Activated T-helper 17 cell treated with anti-CD3 and anti-CD28 coated beads, Interleukin-2, amount 50 U/mL, for 72 hours (primary cell): ENCODE measurements around the gene SYNGR3. TPM values are rescaled to one million over a fixed set of nuclear protein-coding genes. Genes with fewer than 3 reads are reported as not detected.
A peak's percentile ranks its signal among the peaks of the same experiment; 100 is the strongest.

Experiments used
- ATAC-seq: fragments of 150-1000 bp; cut with Tn5 transposase; replicated peaks from 2 replicates; pipeline ENCODE4 v1.10.0; 2021; ENCODE audit warnings: mild to moderate bottlenecking, moderate library complexity
- H3K27ac Mint-ChIP-seq: one replicate; pipeline ENCODE4 v1.8.0; 2022; ENCODE audit warnings: mixed read lengths
- H3K27me3 Mint-ChIP-seq: one replicate; pipeline ENCODE4 v1.8.0; 2022; ENCODE audit warnings: mixed read lengths
- H3K36me3 Mint-ChIP-seq: one replicate; pipeline ENCODE4 v1.8.0; 2022; ENCODE audit warnings: low read depth, mild to moderate bottlenecking, mixed read lengths
- H3K4me1 Mint-ChIP-seq: one replicate; pipeline ENCODE4 v1.8.0; 2022; ENCODE audit warnings: mixed read lengths
- H3K4me3 Mint-ChIP-seq: one replicate; pipeline ENCODE4 v1.8.0; 2022; ENCODE audit warnings: mild to moderate bottlenecking, mixed read lengths
- H3K9me3 Mint-ChIP-seq: one replicate; pipeline ENCODE4 v1.8.0; 2022; ENCODE audit warnings: mixed read lengths
- total RNA-seq, 2 donors: library from RNA; stranded (reverse); gene quantifications; one replicate each; pipeline ENCODE4 v1.2.3, GENCODE V29; 2022

Gene SYNGR3
- total RNA-seq, 2 donors from 2014 or later = 5.9 to 7.9 TPM

GRCh38 chr16:2015117-2015946, 25.6 kb downstream of the SYNGR3 start:
- Mint-ChIP-seq H3K9me3 (no peaks in the 10 kb centered on the region), H3K27me3 (peaks cover 4% of the 10 kb centered on the region), H3K4me1 (no peaks in the 10 kb centered on the region), H3K27ac (no peak overlapping the region), H3K4me3 (no peak overlapping the region), H3K36me3 (no peaks in the 10 kb centered on the region)
- ATAC-seq = no peak

GRCh38 chr16:2015947-2016208, 26.1 kb downstream of the SYNGR3 start:
- no peaks in the 10 kb centered on the region for H3K4me1 Mint-ChIP-seq
- H3K27me3 Mint-ChIP-seq = peaks cover 4% of the 10 kb centered on the region
- H3K36me3 Mint-ChIP-seq = no peaks in the 10 kb centered on the region
- no peak for ATAC-seq
- H3K9me3 Mint-ChIP-seq = no peaks in the 10 kb centered on the region
- no peak overlapping the region for H3K4me3 Mint-ChIP-seq
- no peak overlapping the region for H3K27ac Mint-ChIP-seq

GRCh38 chr16:2016407-2016922, 26.7 kb downstream of the SYNGR3 start:
- Mint-ChIP-seq H3K9me3 (no peaks in the 10 kb centered on the region), H3K27me3 (peaks cover 4% of the 10 kb centered on the region), H3K4me1 (no peaks in the 10 kb centered on the region), H3K4me3 (no peak overlapping the region), H3K36me3 (no peaks in the 10 kb centered on the region), H3K27ac (no peak overlapping the region)
- no peak for ATAC-seq

DNA sequence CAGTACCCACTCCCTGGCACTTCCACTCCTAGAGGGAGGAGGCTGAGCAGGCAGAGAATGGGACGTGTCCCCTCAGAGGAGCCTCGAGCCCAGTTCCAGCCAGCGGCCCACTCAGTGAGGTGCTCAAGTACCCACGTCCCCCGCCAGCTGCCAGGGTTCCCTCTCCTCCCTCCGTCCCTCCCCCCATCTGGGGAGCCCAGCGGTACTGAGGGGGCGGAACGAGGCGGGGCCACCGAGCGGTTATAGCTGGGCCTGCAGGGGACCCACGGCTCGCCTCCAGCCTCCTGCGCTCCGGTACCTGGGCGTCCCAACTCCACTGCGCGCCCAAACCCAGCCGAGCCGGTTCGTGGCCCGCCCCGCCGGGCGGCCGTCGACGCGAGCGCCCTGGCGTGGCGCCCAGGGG, 29.7 kb downstream of the SYNGR3 start, which contains the start of gene NPW:
TSS of gene NPW (plus strand) at position 268 of the 403 bp plus-strand sequence.
- Mint-ChIP-seq H3K4me3 (peak within 1 kb of the TSS; percentile 19), H3K4me1 (no peaks in the 10 kb centered on the region), H3K27ac (no peak within 1 kb of the TSS)

DNA sequence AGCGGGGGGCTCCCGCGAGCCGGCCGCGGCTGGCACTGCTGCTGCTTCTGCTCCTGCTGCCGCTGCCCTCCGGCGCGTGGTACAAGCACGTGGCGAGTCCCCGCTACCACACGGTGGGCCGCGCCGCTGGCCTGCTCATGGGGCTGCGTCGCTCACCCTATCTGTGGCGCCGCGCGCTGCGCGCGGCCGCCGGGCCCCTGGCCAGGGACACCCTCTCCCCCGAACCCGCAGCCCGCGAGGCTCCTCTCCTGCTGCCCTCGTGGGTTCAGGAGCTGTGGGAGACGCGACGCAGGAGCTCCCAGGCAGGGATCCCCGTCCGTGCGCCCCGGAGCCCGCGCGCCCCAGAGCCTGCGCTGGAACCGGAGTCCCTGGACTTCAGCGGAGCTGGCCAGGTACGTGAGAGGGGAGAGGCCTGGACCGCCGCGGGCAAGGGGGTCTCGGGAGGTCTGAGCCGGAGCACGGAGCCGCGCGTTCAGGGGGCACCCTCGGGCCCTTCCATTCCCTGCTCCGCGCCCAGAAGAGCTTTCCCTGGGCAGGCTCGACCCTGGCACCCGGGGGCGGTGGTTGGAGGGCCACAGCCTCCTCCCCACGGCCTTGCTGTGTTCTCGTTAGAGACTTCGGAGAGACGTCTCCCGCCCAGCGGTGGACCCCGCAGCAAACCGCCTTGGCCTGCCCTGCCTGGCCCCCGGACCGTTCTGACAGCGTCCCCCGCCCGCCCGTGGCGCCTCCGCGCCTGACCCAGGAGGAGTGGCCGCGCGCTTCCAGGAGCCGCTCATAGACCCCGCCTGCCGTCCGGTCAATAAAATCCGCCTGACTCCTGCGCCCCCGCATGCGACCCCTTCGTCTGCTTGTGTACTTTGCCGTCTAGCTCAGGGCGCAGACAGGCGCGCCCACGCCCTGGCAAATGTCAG, 30.4 kb downstream of the SYNGR3 start:
- Mint-ChIP-seq H3K27ac (no peak overlapping the region), H3K4me3 (peak overlapping the region; percentile 19), H3K4me1 (no peaks in the 10 kb centered on the region), H3K36me3 (no peaks in the 10 kb centered on the region), H3K9me3 (no peaks in the 10 kb centered on the region), H3K27me3 (peaks cover 10% of the 10 kb centered on the region)
- no peak for ATAC-seq

More for the DNA sequence above, 29.7 kb downstream of the SYNGR3 start, which contains the start of gene NPW:
- no peak for ATAC-seq
- H3K36me3 Mint-ChIP-seq = no peaks in the 10 kb centered on the region
- H3K27me3 Mint-ChIP-seq = peaks cover 10% of the 10 kb centered on the region
- H3K9me3 Mint-ChIP-seq = no peaks in the 10 kb centered on the region

- H3K36me3 Mint-ChIP-seq = no peaks in the 10 kb centered on the region
- no peaks in the 10 kb centered on the region for H3K9me3 Mint-ChIP-seq
- no peaks in the 10 kb centered on the region for H3K4me1 Mint-ChIP-seq
- peak overlapping the region; percentile 68 for H3K4me3 Mint-ChIP-seq
- peaks cover 10% of the 10 kb centered on the region for H3K27me3 Mint-ChIP-seq
- peak overlapping the region; percentile 72 for H3K27ac Mint-ChIP-seq
- peak; percentile 44 for ATAC-seq
These were observed 32.9 kb downstream of the SYNGR3 start for GRCh38 chr16:2022723-2023091.

DNA sequence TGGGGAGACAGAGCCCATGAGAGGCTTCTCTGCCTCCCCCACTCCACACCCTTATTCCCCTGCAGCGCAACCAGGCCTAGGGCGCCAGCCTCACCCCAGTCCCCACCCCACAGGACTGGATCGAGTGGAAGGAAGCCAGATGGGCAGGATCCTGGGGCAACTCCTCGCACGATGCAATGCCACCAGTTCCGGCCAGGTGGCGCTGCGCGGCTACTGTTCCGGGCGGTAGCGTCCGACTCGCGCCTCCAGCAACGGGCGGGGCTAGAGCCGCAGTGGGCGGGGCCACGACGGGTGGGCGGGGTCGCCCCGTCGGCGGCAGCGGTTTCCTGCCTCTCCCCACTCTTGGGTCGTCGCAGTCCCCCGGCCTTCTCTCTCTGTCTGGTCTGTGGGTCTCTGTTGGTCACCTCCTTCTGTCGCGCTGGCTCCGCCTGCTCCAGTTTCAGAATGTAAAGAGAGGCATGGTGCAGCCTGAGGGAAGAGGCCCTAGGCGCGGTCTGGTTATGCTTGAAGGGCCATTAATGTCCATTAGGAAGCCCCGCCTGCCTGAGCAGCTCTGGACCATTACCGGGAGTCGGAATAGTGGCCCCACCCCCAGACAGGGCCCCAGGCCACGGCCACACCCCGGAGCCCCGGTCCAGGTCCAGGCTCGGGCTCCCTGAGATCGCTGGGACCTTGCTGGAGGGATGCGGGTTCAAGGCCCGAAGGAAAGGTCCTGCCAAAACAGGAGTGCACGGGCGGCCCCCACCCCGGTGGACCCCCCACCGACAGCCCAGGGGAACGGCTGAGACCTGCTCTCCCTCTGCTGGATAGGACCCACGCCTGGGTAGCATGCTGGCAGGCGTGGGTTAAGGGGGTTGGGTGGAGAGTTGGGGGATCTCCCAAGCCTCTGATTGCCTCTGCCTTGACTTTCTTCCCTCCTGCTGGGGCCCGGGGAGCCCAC, 33.6 kb downstream of the SYNGR3 start:
- Mint-ChIP-seq H3K27ac (peak overlapping the region; percentile 72), H3K9me3 (no peaks in the 10 kb centered on the region), H3K4me1 (no peaks in the 10 kb centered on the region), H3K4me3 (peak overlapping the region; percentile 68), H3K27me3 (peaks cover 10% of the 10 kb centered on the region), H3K36me3 (no peaks in the 10 kb centered on the region)
- peak; percentile 88 for ATAC-seq

GRCh38 chr16:2024032-2024420, 34.3 kb downstream of the SYNGR3 start:
- H3K36me3 Mint-ChIP-seq = no peaks in the 10 kb centered on the region
- H3K4me1 Mint-ChIP-seq = no peaks in the 10 kb centered on the region
- no peak for ATAC-seq
- peaks cover 6% of the 10 kb centered on the region for H3K27me3 Mint-ChIP-seq
- no peaks in the 10 kb centered on the region for H3K9me3 Mint-ChIP-seq
- no peak overlapping the region for H3K27ac Mint-ChIP-seq
- peak overlapping the region; percentile 38 for H3K4me3 Mint-ChIP-seq

DNA sequence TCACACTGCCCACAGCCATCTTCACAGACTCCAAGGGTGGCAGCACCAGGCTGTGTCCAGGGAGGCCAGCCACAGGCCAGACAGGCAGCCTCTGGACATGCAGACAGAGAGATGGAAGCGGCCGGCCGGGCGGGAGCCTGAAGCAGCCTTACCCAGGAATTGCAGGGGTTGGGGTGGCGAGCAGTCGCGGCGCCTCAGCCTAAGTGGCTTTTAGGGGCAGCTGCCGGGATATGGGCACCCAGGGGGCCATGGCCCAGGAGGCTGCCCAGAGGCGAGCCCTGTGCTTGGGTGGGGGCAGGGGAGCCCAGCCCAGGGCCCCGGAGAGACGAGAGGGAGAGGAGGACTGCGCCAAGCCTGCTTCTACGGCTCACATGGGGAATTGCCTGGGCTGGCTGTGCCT, 35.5 kb downstream of the SYNGR3 start:
- peaks cover 6% of the 10 kb centered on the region for H3K27me3 Mint-ChIP-seq
- H3K4me1 Mint-ChIP-seq = no peaks in the 10 kb centered on the region
- no peaks in the 10 kb centered on the region for H3K36me3 Mint-ChIP-seq
- no peak overlapping the region for H3K4me3 Mint-ChIP-seq
- no peak for ATAC-seq
- H3K9me3 Mint-ChIP-seq = no peaks in the 10 kb centered on the region
- no peak overlapping the region for H3K27ac Mint-ChIP-seq

- Mint-ChIP-seq H3K36me3 (no peaks in the 10 kb centered on the region), H3K9me3 (no peaks in the 10 kb centered on the region), H3K4me3 (peak overlapping the region; percentile 39), H3K27me3 (peaks cover 6% of the 10 kb centered on the region), H3K4me1 (no peaks in the 10 kb centered on the region), H3K27ac (no peak overlapping the region)
- ATAC-seq = no peak
These were observed 36.2 kb downstream of the SYNGR3 start for GRCh38 chr16:2025878-2026460.

DNA sequence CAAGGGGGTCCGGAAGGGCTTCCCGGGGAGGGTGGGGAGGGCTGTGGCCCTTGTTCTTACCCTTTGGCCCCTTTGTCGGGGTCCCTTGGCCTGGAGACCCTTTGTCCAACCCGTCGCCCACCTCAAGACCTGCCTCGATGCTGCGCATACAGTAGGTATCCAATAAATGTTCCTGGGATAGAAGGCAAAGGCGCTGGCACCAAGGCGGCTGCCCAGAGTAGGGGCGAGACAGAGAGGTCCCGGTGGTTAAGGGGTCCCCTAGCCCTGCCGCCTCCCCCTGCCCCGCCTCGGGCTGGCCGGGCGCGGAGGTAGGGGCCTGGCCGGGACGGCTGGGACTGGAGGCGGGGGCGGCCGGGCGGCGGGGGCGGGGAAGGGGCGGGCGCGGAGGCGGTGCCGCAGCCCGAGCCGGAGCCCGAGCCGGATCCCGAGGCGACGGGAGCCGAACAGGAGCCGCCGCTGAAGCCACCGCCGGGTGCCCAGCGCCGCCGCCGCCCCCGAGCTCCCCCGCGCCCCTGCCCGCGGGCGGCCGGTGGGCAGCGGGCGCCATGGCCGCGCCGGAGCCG, 36.8 kb downstream of the SYNGR3 start, which contains the start of gene NHERF2:
TSS of gene NHERF2 (plus strand) at position 442 of the 563 bp plus-strand sequence. CDS start at position 546, 104 bp downstream.
- ATAC-seq = no peak
- peak within 1 kb of the TSS; percentile 59 for H3K4me3 Mint-ChIP-seq
- H3K27me3 Mint-ChIP-seq = peaks cover 5% of the 10 kb centered on the region
- no peaks in the 10 kb centered on the region for H3K9me3 Mint-ChIP-seq
- H3K36me3 Mint-ChIP-seq = no peaks in the 10 kb centered on the region
- H3K4me1 Mint-ChIP-seq = no peaks in the 10 kb centered on the region
- no peak within 1 kb of the TSS for H3K27ac Mint-ChIP-seq

DNA sequence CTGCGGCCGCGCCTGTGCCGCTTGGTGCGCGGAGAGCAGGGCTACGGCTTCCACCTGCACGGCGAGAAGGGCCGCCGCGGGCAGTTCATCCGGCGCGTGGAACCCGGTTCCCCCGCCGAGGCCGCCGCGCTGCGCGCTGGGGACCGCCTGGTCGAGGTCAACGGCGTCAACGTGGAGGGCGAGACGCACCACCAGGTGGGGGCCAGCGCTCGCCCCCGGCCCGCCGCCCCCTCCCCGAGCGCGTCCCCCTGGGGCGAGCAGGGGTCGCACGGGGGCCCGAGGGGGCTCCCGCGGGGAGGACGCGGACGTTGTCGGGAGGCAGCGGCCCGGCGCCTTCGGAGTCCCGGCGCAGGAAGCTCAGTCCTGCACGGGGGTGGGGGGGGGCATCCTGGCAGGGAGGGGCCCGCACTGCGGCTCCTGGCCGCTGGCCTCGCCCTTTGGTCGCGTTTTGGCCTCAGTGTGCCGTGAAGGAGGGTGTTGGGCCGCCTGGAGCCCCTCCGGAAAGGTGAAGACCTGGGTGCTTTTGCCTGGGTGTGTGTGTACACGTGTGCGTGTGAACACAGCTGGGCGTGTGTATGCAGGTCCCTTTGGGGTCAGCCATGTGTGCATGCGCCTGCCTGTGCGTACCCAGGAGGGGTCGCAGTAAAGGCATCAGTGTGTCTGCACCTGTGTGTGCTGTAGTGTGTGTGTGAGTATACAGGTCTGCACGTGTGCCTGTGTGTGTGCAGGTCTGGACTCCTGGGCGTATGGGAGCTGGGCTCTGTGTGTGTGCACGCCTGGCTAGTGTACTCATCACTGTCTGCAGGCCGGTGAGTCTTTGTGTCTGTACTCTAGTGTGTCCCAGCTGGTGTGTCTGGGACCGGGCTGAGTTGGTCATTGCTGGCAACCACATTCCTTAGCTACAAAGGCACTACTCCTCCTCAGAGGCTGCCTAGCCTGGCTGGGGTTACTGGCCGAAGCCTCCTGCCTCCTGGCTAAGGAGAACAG, 37.5 kb downstream of the SYNGR3 start:
- H3K27ac Mint-ChIP-seq = no peak overlapping the region
- H3K27me3 Mint-ChIP-seq = peaks cover 3% of the 10 kb centered on the region
- peak overlapping the region; percentile 59 for H3K4me3 Mint-ChIP-seq
- no peaks in the 10 kb centered on the region for H3K4me1 Mint-ChIP-seq
- H3K9me3 Mint-ChIP-seq = no peaks in the 10 kb centered on the region
- H3K36me3 Mint-ChIP-seq = no peaks in the 10 kb centered on the region
- no peak for ATAC-seq
